Endothelial cell of umbilical vein (primary cell): ENCODE data around the gene ZBED4. TPM values are rescaled to one million over a fixed set of nuclear protein-coding genes. Genes with fewer than 3 reads are reported as not detected.
"Not testable (repeated sequence)": the region's sequence is repeated elsewhere in the genome, so short reads cannot be mapped to it uniquely, and the experiment has no call there.

Source experiments
- BruUV-seq: library from RNA; stranded (reverse); fragments of 400-500 nt; replicated peaks from 2 replicates; lab custom pipeline; 2021; lab: Mats Ljungman, UMichigan
- CTCF ChIA-PET: fragments of 300-600, 350-600 bp; sonication (Branson Sonifier 250); formaldehyde crosslinking; loops from one replicate; lab custom pipeline; 2021; ENCODE audit warnings: antibody characterized with exemption, inconsistent platforms; lab: Charles Lee
- POLR2A ChIA-PET: fragments of 300-600, 350-600 bp; sonication (Branson Sonifier 250); formaldehyde crosslinking; loops from one replicate; lab custom pipeline; 2021; ENCODE audit warnings: antibody characterized with exemption, inconsistent platforms; lab: Charles Lee
- DNase-seq: peaks from one replicate; pipeline ENCODE4 v3.0.0-alpha.2; 2011; ENCODE audit warnings: low read depth, low spot score
- FAIRE-seq: peaks from 2 replicates; lab custom pipeline; 2011; peaks lifted over from hg19 to GRCh38; lab: Jason Lieb, UNC
- H2AFZ ChIP-seq: 2 replicates; pipeline ENCODE4 v1.6.0; 2012; ENCODE audit warnings: low read depth, low read length, control low read depth, inconsistent platforms
- H3K27ac ChIP-seq: 2 replicates; pipeline ENCODE4 v1.5.1; 2011; ENCODE audit warnings: low read depth, mild to moderate bottlenecking, control low read depth, low read length, moderate library complexity; ENCODE audit not compliant: insufficient read depth
- H3K27me3 ChIP-seq, 2 experiments: 2 replicates each; pipeline versions ENCODE4 v1.6.0 to v1.6.1; 2011; ENCODE audit warnings: low read length in 2 of 2, mixed read lengths in 1 of 2; ENCODE audit not compliant: control insufficient read depth in 2 of 2, insufficient read depth in 2 of 2
- H3K36me3 ChIP-seq, 2 experiments: 2 replicates in 1 of 2; 3 replicates in 1 of 2; pipeline ENCODE4 v1.5.1; 2011; ENCODE audit warnings: low read length in 2 of 2, mild to moderate bottlenecking in 1 of 2, moderate library complexity in 1 of 2; ENCODE audit not compliant: control insufficient read depth in 2 of 2, insufficient read depth in 2 of 2; ENCODE audit errors: extremely low read depth in 1 of 2
- H3K4me1 ChIP-seq: 3 replicates; pipeline ENCODE4 v1.5.1; 2011; ENCODE audit warnings: mild to moderate bottlenecking, low read length; ENCODE audit not compliant: control insufficient read depth, insufficient read depth; ENCODE audit errors: extremely low read depth
- H3K4me2 ChIP-seq: 2 replicates; pipeline ENCODE4 v1.6.1; 2011; ENCODE audit warnings: low read length, control low read depth, mixed read lengths; ENCODE audit not compliant: insufficient read depth
- H3K4me3 ChIP-seq, 3 experiments: fragments of 200-600 bp in 1 of 3; sonication (generic), shearing (Covaris generic) in 1 of 3; replicated peaks in 1 of 3; 2 replicates each; pipeline ENCODE4 v1.5.1; 2011 to 2016; ENCODE audit warnings: control low read depth in 3 of 3, low read length in 3 of 3, mild to moderate bottlenecking in 2 of 3, inconsistent platforms in 1 of 3, low read depth in 1 of 3, moderate library complexity in 1 of 3; ENCODE audit not compliant: insufficient read depth in 1 of 3
- H3K79me2 ChIP-seq: 2 replicates; pipeline ENCODE4 v1.6.0; 2012; ENCODE audit warnings: low read length, inconsistent platforms; ENCODE audit not compliant: control insufficient read depth, insufficient read depth
- H3K9ac ChIP-seq: replicated peaks from 2 replicates; pipeline ENCODE3; 2011; ENCODE audit warnings: low read length, control low read depth; ENCODE audit not compliant: insufficient read depth; ENCODE audit errors: extremely low read depth
- H3K9me1 ChIP-seq: replicated peaks from 3 replicates; pipeline ENCODE4 v1.6.0; 2011; ENCODE audit warnings: mild to moderate bottlenecking, low read length; ENCODE audit not compliant: control insufficient read depth, insufficient read depth; ENCODE audit errors: extremely low read depth
- H3K9me3 ChIP-seq: replicated peaks from 2 replicates; pipeline ENCODE4 v1.5.1; 2012; ENCODE audit warnings: low read length, inconsistent platforms; ENCODE audit not compliant: control insufficient read depth, insufficient read depth
- H4K20me1 ChIP-seq: replicated peaks from 2 replicates; pipeline ENCODE3; 2011; ENCODE audit warnings: mild to moderate bottlenecking, low read length; ENCODE audit not compliant: control insufficient read depth, insufficient read depth; ENCODE audit errors: extremely low read depth
- EZH2 ChIP-seq: IDR thresholded peaks from 2 replicates; pipeline ENCODE4 v1.6.1; 2012; ENCODE audit warnings: borderline replicate concordance, low read depth, mild to moderate bottlenecking, moderate library complexity, low read length, inconsistent platforms; ENCODE audit not compliant: severe bottlenecking
- POLR2AphosphoS5 ChIP-seq: IDR thresholded peaks from 2 replicates; pipeline ENCODE4 v1.6.1; 2012; ENCODE audit warnings: low read depth, mild to moderate bottlenecking, control low read depth, low read length, moderate library complexity; ENCODE audit not compliant: insufficient read depth
- dilution Hi-C: fragments of 300-500 bp; cut with MboI; formaldehyde crosslinking; loops from one replicate; pipeline ENCODE4 v1.15.0; 2019; ENCODE audit warnings: low sequenced_read_pairs; ENCODE audit not compliant: extremely low pct_ligation_motif_present
- intact Hi-C: fragments of 100-400 bp; cut with micrococcal nuclease; formaldehyde crosslinking; loops from one replicate; pipeline ENCODE4 v1.10.0; 2022
- polyA plus RNA-seq, 4 experiments: library from polyadenylated mRNA; depleted of rRNA in 3 of 4; stranded (reverse) in 3 of 4; unstranded in 1 of 4; fragments of >200 nt; gene quantifications; 2 replicates each; pipeline versions ENCODE4 v1.2.1 to v1.2.3, GENCODE V29; 2011 to 2012; ENCODE audit warnings: missing spikeins in 1 of 4
- total RNA-seq: library from RNA; stranded (reverse); gene quantifications from 2 replicates; pipeline ENCODE4 v1.2.3, GENCODE V29; 2021

ZBED4 gene
- total and polyA plus RNA-seq, 2 donors (not counting 3 experiments of a cell fraction or from before 2014, with no cell fraction given), result 8.6 to 18.2 TPM

DNA sequence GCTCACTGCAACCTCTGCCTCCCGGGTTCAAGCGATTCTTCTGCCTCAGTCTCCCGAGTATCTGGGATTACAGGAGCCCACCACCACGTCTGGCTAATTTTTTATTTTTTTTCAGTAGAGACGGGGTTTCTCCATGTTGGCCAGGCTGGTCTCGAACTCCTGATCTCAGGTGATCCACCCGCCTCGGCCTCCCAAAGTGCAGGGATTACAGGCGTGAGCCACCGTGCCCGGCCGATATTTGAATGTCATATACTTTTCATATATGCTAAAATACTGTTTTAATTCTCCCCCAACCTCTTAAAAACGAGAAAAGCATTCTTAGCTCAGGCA is 1.1 kb upstream of the ZBED4 start:
- peak overlapping the region; percentile 85 for H3K9ac ChIP-seq
- H3K9me1 ChIP-seq, DNase-seq, H3K9me3 ChIP-seq, dilution Hi-C loops, H4K20me1 ChIP-seq, FAIRE-seq, BruUV-seq, H3K27ac ChIP-seq, POLR2A ChIA-PET, H3K36me3 ChIP-seq, CTCF ChIA-PET: not testable (repeated sequence)
- peak overlapping the region; percentile 97 for H3K4me2 ChIP-seq
- H3K79me2 ChIP-seq, result peaks cover 34% of the 10 kb centered on the region
- peaks cover 22% of the 10 kb centered on the region for H3K4me1 ChIP-seq
- peak overlapping the region; percentile 98 for H2AFZ ChIP-seq
- H3K4me3 ChIP-seq, result peak overlapping the region; percentile 70 to 86 (median 83)
- intact Hi-C loops, result loop anchor here (5.0 kb wide), 1 partner anchor 260 kb away; no protein-coding TSS in a partner anchor
- peaks cover 15 to 28% of the 10 kb centered on the region in 2 experiments for H3K27me3 ChIP-seq

- dilution Hi-C loops (no loop called here), intact Hi-C loops (loop anchor here (1.0 to 5.0 kb wide), 4 partner anchors 26 to 258 kb away; partner anchors contain the start of genes ALG12 and CRELD2)
- Histone ChIP-seq H3K9ac (peak overlapping the region; percentile 94), H3K9me1 (no peaks in the 10 kb centered on the region), H2AFZ (peak overlapping the region; percentile 49), H3K9me3 (no peaks in the 10 kb centered on the region), H3K4me2 (peak overlapping the region; percentile 96), H3K36me3 (no peaks in the 10 kb centered on the region), H3K27ac (peak overlapping the region; percentile 71), H4K20me1 (peaks cover 7% of the 10 kb centered on the region), H3K27me3 (peaks cover 7 to 12% of the 10 kb centered on the region in 2 experiments), H3K4me3 (peak overlapping the region; percentile 65 to 99 (median 69)), H3K4me1 (peaks cover 22% of the 10 kb centered on the region), H3K79me2 (peaks cover 50% of the 10 kb centered on the region)
- ChIA-PET POLR2A (no interaction called here), CTCF (interaction anchor here (1.2 kb wide), 1 partner anchor 176 kb away, joined by 3 read pairs; no protein-coding TSS in a partner anchor)
- TF ChIP-seq EZH2 (no peak), POLR2AphosphoS5 (peak; percentile 40)
- peak; percentile 51 for DNase-seq
- FAIRE-seq, result peak; percentile 69
- TSS peak; percentile 52 for BruUV-seq
Measured at GRCh38 chr22:49853981-49854831, 562 bp downstream of the ZBED4 start.
